GM18511 (cell line): ENCODE data around the gene DCP1B.

Experiments
- ATAC-seq: cut with Tn5 transposase; IDR thresholded peaks from one replicate; pipeline ENCODE4 v1.9.1; 2021; ENCODE audit warnings: mild to moderate bottlenecking, moderate library complexity; ENCODE audit not compliant: unreplicated experiment

DCP1B gene

DNA sequence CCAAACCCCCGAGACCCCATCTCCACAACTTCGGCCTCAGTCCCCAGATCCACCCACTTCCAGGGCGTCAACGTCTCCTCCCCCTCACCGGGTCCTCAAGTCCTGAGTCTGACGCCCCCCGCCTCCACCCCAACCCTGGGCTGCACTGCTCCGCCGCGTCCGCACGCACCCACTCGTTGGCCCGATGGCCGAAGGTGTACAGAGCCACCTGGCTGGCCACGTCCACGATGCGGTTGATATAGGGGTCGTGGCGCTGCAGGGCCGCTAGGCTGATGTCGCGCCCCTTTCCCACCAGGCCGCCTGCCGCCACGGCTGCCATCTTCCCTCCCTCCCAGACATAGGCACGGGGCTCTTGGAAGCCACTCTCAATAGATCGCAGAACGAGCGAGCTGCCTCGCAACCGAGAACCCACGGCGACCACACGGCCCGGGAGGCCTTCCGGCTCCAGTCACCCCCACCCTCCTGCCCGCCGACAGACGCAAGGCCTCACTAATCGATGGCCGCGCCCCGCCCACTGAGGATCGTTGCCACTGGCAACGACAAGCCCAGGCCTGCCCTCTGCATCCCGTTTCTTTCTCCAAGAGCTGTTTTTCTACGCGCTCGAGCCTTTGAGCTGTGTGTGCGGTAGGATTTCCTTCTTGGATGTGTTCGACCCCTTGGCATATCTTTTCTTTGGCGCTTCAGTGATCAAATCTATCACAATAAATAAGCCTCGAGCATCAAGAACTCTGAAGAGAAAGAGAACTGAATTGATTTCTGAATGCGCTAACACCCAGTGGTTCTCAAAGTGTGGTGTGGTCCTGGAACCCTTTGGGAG, at the start of gene DCP1B:
TSS of gene DCP1B (minus strand) at position 345 of the 817 bp plus-strand sequence. CDS start at position 319, 26 bp downstream.
- peak; percentile 100 for ATAC-seq

DNA sequence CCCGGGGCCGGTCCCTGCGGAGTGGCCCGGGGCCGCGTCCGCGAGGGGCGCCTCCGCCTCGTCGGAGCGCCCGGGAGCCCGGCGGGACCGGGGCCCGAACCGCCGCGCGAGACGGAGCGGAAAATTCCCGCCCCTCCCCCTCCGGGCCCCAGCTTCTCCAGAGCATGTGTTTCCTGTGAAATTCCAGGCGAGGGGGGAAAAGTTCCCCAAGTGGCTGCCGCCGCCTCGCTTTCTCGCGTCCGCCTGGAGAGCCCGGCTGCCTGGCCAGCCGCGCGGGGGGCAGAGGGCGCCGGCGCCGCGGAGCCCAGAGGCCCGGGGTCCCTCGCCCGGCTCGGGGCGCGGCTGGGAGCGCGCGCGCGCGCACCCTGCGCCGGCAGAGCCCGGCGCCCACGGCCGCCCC, 49.4 kb upstream of the DCP1B start:
- ATAC-seq: no peak

DNA sequence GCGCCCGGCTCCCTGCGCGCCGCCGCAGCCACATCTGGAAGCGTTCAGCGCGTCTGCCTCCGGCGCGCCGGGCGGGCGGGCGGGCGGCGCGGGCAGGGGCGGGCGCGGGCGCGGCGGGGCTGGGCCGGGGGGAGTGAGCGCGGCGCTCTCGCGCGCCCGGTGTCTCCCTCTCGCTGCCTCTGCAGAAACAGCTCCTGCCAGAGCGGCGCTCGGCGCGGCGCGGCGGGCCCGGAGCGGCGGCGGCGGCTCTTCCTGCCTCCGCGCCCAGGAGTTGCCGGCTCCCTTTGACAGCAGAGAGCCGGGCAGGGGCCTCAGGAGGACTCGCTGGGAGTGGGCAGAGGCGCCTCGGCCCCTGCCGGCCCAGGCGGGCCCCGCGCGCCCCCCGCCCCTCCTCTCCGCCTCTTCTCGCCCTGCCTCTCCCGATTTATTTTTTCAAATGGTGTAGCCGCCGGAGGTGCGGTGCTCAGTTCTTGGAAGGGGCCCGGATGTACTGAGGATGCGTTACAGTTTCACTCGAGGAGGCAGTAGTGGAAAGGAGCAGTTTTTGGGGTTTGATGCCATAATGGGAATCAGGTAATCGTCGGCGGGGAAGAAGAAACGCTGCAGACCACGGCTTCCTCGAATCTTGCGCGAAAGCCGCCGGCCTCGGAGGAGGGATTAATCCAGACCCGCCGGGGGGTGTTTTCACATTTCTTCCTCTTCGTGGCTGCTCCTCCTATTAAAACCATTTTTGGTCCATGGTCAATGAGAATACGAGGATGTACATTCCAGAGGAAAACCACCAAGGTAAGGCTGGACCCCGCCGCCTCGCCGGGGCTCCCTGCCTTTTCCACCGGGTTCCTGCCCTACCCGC, 48.8 kb upstream of the DCP1B start, which contains the start of gene CACNA1C:
TSS of gene CACNA1C (plus strand) at position 162 of the 853 bp plus-strand sequence. CDS start at position 738, 576 bp downstream.
- no peak for ATAC-seq

DNA sequence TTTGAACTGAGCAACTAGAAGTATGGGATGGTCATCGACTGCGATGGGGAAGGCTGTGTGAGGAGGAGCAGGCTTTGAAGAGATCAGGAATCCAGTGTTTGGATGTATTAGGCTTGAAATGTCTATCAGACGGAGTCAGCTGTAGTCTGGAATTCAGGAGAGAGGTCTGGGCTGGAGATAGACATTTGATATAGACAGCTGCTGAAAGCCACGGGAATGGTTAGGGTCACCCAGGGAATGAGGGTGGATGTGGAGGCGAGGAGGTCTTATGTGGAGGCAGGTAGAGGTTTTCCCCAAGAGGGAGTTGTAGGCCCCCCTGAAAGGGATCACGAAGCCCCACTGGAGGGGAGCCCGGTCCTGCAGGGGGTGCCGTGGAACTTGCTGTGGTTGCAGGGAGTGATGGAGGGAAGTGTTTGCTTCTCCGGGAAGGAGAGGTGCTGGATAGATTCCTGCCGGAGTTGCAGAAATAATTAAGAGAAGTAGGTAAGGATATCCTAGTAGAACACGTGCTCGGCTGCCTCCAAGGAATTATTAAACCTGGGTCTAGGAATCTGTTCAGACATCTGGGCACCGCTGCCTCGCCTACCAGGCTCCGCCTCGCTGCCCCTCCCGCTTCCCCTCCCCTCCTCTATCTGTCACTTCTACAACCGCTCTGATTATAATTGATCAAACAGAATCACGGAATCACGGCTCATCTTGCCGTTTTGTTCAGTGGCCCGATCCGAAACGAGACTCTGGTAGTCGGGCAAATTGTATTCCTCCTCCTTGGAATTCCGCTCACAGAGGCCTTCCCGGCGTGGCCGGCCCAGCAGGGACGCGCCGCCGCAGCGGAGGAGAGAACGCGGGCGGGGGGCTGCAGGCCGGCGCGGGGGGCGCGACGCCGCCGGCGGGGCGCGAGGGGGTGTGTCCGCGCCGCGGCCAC, 47.7 kb upstream of the DCP1B start:
- no peak for ATAC-seq

DNA sequence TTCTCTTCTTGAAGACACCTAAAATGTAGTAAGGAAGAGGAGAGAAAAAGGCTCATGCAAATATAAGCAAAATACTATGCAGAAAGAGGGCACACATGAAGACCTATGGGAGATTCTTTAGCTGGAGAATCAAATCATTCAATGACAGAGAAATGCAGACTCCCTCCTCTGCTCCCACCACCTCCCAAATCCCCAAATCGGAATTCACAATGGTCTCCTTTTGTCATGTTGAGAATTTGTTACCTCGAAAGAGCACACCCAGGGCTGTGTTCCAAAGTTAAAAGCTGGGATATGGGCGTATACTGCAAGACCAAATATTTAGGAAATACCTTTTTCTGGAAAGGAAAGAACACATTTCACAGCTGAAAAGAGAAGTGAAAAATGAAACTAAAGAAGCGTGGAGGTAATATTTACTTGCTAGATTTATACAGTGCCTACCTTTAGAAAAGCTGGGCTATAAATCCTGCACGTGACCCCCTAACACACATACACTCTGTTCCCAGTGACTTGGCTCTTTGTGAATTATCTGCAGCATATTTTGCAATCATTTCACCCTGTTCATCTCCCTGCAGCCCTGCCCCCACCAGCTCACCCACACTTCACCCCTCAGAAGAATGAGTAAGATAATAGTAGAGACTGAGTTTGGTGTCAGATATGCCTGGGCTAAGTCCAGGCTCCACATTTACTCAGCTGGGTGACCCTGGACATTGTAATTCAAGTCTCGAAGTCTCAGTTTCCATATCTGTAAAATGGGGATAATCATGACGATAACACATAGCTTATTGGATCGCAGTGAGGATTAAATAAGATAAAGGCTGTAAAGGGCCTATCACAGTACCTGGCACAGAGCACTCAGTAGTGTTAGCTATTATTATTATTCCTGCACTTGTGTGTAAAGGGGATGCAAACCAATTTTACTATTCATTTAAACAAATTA, 45.6 kb upstream of the DCP1B start:
- no peak for ATAC-seq

DNA sequence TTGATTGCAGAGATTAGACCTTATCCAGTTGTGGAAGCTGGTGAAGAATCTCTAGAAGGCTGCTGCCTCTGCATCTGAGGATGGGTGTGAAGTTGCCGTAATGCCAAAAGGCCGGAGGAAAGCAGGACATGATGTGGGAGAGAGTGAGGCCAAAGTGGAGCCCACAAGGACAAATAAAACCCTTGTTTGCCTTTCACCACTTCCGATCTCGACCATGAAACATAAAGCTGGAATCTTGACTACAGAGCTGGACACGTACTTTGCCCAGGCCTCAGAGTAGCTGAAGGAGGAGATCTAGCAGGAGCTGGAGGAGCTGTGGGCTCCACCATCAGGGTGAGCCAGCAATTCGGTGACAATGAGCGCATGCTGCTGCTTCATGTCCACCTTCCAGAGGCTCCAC, 43.5 kb upstream of the DCP1B start:
- ATAC-seq: no peak

DNA sequence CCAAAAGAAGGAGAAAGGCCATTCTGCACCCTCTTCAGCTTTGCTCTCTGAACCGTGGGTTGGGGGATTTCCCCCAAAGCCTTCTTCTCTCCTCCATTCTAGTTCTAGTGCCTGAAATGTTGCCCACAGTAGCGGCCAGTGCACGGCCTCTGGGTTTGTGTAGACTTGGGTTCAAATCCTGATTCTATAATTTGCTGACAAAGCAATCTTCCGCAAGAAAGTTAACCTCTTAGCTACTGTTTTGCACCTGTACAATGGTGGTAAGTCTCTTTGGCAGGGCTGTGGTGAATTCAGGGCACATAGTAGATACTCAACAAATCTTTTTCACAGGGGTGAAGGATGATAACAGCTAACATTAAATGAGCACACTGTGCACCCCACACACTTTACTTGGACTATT, 42.7 kb upstream of the DCP1B start:
- ATAC-seq: no peak

DNA sequence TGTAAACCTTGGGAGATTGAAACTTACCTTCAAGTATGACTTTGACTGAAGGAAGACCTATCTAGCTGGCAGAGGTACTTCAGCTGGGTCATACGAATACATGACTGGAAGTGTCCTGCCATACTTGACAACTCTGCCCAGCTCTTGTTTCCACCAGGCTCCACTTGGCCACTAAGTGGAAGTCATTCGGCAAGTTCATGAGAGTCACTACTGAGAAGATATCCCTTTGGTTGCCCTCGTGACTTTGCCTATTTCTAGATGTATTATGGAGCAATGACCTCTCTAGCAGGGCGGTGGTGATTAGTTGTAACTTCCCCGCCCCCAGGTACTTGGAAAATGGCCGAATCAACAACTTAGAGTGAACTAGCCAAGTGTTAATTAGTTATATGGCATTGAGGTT, 39.9 kb upstream of the DCP1B start:
- ATAC-seq: no peak

DNA sequence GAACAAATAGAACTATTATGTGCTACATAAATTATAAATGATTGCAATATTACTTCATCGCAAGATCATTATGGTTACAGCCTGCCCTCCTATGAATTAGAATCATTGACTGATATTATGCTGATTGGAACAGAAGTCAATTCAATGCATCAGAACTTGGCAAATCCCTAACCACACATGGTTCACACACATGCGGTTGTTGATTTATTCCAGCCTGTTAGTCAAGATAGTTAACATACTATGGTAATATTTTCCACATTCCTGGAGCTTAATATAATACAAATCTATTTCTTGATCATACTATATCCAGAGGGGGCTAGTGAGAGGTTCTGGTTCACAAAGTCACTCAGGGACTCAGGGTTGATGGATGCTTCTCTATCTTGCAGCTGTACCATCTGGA, 38.8 kb upstream of the DCP1B start:
- no peak for ATAC-seq

DNA sequence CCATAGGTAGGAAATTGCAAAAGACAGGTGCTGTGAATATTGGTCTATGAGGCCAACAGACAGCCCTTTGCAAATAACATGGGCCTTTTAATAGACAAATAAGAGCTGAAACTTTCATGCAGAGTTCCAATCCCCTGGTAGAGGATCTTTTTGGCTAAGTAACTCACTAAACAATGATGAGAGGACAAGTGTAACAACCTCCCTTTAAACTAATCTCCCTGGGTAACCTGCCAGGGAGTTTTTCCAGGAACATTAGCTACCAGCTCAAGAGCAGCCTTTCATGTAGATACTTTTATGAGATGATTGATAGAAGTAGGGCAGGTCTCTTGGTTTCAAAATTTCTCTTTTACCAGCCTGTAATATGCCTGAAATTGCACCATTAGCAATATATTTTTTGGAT, 34.8 kb upstream of the DCP1B start:
- no peak for ATAC-seq

DNA sequence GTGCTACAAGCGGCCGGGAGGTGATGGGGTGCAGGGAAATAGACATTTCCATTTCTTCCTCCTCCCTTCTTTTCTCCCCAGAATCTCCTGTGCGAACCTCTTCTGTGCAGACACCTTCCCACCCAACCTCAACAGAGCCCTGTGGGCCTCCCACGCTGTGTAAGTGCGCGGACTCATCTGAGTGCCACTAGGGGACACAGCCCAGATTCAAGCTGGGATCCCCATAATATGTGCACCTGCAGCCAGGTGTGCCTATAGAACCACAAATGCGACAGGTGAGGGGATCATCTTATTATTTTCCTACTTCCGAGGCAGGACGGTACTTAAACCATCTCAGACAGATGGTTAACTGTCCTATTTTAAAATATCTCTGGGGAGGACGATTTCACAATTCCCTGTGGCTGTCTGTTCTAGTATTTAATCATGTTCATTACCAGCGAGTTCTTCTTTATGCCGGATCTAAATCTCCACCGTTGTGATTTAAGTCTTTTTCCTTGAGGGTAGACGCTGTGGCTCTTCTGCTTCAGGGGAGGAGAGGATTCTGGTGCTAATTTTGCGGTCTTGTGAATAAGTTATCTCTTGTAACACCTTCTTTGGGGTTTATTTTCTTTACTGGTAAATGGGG, 31.3 kb upstream of the DCP1B start:
- ATAC-seq: no peak

DNA sequence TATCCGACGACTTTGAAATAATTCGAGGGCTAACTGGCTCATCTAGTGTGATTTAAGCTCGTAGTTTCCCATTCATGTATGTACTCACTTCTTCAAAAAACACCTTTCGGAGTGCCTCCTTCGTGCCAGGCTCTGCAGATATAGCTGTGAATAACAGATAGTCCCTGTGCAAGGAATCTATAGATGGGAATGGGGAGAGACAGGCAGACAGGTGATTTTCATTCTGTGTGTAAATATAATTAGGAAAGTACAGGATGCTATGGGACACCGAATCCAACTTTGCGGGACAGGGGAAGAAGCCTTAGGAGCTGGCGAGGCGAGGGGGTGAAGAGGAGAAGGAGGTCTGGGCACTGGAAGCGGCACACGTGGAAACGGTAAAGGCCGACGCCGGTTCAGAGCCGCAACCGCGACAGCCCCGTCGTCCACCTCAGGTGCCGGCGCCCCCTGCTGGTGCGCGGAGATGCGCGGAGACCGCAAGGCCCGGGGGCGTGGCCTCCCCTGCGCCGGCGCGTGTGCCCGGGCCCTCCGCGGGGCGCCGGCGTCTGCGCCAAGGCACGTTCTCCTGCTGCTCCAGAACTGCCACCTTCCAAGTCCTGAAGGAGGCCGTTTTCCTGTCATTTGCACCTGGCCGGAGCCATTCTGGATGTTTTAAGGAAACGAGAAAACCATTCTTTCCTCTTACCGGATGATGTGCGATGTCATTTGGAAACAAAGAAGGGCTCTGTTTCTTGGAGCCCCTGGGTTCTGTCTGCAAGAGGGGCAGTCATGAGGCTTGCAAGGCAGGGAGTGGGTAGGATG, 30.6 kb upstream of the DCP1B start:
- peak; percentile 75 for ATAC-seq

DNA sequence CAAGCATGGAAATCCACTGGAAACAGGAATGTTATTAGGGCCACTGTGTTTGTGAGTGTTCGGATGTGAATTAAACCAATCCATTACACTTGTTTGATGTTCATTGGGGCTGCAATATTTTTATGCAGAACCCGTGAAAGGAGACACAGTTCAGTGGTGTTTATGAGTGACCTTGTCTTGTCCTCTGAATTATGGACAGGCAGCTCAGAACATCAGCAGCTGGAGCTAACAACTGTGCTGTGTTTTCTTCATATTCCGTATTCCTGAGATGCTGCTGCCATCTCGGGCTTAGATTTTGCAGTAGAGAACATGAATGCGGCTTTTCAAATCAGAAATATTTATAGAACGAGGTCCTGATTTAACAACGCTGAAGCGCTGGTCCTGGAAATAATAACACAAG, 28.2 kb upstream of the DCP1B start:
- no peak for ATAC-seq

DNA sequence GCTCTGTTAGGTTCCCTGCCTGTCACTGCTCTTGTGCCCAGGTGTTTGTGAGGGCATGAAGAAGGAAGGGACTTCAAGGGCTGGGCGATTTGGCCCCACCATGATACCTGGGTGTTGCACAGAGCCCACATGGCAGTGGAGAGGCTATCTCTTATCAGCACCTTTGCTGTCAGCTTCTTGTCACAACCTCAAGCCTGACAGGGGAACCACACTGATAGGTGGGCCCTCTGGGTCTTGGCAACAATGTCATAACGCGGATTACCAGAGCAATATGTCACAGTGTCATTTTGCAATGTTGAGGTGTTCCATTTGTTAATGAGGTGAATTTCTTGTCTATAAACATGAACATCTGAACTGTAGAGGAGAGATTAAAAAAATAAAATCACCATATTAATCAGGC, 25.6 kb upstream of the DCP1B start:
- no peak for ATAC-seq

DNA sequence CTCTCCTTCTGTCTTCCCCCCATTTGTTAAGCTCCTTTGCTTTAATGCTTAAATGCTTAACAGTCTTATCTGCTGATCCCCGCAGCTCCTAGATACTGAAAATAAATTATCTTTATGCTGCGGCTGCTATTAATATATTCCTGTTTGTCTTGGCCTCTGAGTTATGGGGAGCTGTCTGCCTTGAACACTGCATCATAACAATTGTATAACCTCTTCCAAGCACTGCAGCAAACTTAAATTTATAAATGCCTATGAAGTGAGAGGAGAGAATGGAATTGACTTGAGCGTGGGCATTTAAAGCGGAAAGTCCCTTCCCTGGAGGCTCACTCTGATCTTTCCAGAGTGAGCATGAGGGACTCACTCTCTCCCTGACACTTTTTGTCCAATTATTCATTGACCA, 23.1 kb upstream of the DCP1B start:
- no peak for ATAC-seq

DNA sequence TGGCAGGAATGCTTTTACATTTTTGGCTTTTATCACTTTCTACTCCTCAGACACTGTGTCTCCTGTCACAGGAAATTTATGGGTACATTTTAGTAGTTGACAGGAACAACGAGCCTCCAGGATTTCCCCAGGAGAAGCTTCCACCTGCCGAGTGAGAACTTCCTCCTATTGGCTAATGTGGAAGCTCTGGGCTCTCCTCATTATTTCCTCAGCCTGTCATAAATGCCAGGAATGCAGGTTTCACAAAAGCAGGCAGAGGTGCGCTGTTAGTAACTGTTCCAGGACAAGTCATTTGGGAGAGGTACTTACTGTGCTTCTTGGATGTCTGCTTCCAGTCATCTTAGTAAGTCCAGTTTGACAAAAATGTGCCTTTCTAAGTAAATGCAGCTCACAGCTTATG, 19.1 kb upstream of the DCP1B start:
- ATAC-seq: no peak

DNA sequence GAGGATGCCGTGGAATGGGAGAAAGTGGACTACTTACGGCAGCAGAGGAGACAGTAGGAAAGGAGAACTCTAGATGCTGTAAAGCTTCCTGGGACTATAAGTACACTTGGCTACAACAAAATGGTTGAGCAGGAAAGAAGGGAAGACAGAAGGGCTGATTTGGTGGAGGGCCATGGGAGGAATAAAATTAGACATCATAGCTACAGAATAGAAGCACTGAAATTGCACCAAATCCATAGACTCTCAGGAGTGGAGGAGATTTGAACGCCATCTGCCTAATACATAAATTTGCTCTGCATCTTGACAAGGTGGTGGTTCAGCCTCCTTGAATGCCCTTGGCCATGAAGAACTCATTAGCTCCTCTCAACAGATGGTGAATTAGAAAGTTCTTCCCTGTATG, 16.3 kb upstream of the DCP1B start:
- no peak for ATAC-seq

DNA sequence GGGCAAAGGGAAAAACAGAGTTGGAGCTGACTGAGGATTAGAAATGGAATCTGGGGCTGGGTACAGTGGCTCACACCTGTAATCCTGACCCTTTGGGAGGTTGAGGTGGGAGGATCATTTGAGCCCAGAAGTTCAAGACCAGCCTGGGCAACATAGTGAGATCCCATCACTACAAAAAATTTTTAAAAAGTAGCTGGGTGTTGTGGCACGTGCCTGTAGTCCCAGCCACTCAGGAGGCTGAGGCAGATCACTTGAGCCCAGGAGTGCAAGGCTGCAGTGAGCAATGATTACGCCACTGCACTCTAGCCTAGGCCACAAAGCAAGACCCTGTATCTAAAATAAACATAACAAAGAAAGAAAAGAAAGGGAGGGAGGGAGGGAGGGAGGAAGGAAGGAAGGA, 14.9 kb upstream of the DCP1B start:
- no peak for ATAC-seq

DNA sequence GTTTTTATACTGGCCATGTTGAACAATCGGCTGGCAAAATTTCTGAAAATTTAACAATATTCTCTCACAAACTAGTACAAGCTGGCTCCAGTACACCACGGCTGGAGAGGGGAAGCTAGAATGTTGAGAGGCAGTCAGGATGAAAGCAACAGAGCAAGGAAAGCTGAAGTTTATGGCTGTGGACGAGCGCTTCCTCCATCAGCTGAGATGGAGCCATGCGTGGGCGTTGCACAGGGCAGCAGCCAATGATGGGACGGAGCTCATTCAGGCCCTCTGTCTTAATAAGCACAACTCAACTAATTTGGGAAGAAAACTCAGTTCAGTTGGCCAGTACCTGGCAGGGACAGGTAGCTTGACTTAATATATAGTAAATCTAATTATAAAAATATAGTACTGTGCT, 14.1 kb upstream of the DCP1B start:
- no peak for ATAC-seq
